WERI-Rb-1 (cell line): ENCODE results near the gene ACTMAP.

Source experiments
- DNase-seq: peaks from one replicate; pipeline ENCODE4 v3.0.0-alpha.2; 2020
- H3K27ac ChIP-seq: fragments of 250-450 bp; sonication (Bioruptor Pico); 2 replicates; pipeline ENCODE4 v1.5.1; 2020; ENCODE audit warnings: mild to moderate bottlenecking, moderate library complexity
- H3K27me3 ChIP-seq: fragments of 250-450 bp; sonication (Bioruptor Pico); 2 replicates; pipeline ENCODE4 v1.5.1; 2021; ENCODE audit warnings: mild to moderate bottlenecking, low read depth, moderate library complexity; ENCODE audit not compliant: insufficient read depth, severe bottlenecking
- H3K36me3 ChIP-seq: fragments of 250-450 bp; sonication (Bioruptor Pico); 2 replicates; pipeline ENCODE4 v1.5.1; 2020; ENCODE audit warnings: mild to moderate bottlenecking, moderate library complexity
- H3K4me3 ChIP-seq: 2 replicates; pipeline ENCODE4 v1.5.1; 2011; ENCODE audit warnings: low read depth, mild to moderate bottlenecking, control low read depth, low read length
- H3K9me3 ChIP-seq: fragments of 250-450 bp; sonication (Bioruptor Pico); 2 replicates; pipeline ENCODE4 v1.5.1; 2021; ENCODE audit warnings: mild to moderate bottlenecking, moderate library complexity; ENCODE audit not compliant: severe bottlenecking
- TF ChIP-seq, protein P1 (sequence below): IDR thresholded peaks from 2 replicates; pipeline ENCODE4 v1.5.1; 2011; ENCODE audit warnings: low read depth, mild to moderate bottlenecking, control low read depth, inconsistent platforms, low read length

ACTMAP gene

GRCh38 chr19:40758491-40758890, 8.2 kb upstream of the ACTMAP start:
- Histone ChIP-seq H3K27ac (no peak overlapping the region), H3K27me3 (no peaks in the 10 kb centered on the region), H3K36me3 (peaks cover 91% of the 10 kb centered on the region)

GRCh38 chr19:40756502-40757110, 6.3 kb upstream of the ACTMAP start:
- DNase-seq: no peak
- Histone ChIP-seq H3K4me3 (no peak overlapping the region), H3K27me3 (no peaks in the 10 kb centered on the region), H3K27ac (no peak overlapping the region), H3K36me3 (peaks cover 83% of the 10 kb centered on the region), H3K9me3 (no peaks in the 10 kb centered on the region)
- TF ChIP-seq, protein P1, sequence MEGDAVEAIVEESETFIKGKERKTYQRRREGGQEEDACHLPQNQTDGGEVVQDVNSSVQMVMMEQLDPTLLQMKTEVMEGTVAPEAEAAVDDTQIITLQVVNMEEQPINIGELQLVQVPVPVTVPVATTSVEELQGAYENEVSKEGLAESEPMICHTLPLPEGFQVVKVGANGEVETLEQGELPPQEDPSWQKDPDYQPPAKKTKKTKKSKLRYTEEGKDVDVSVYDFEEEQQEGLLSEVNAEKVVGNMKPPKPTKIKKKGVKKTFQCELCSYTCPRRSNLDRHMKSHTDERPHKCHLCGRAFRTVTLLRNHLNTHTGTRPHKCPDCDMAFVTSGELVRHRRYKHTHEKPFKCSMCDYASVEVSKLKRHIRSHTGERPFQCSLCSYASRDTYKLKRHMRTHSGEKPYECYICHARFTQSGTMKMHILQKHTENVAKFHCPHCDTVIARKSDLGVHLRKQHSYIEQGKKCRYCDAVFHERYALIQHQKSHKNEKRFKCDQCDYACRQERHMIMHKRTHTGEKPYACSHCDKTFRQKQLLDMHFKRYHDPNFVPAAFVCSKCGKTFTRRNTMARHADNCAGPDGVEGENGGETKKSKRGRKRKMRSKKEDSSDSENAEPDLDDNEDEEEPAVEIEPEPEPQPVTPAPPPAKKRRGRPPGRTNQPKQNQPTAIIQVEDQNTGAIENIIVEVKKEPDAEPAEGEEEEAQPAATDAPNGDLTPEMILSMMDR: no peak

More at GRCh38 chr19:40758491-40758890, 8.2 kb upstream of the ACTMAP start:
- DNase-seq: no peak
- no peaks in the 10 kb centered on the region for H3K9me3 ChIP-seq
- TF ChIP-seq, protein P1: no peak
- no peak overlapping the region for H3K4me3 ChIP-seq

- Histone ChIP-seq H3K36me3 (peaks cover 81% of the 10 kb centered on the region), H3K4me3 (no peak overlapping the region)
Observed at GRCh38 chr19:40755791-40756190, 5.5 kb upstream of the ACTMAP start.

DNA sequence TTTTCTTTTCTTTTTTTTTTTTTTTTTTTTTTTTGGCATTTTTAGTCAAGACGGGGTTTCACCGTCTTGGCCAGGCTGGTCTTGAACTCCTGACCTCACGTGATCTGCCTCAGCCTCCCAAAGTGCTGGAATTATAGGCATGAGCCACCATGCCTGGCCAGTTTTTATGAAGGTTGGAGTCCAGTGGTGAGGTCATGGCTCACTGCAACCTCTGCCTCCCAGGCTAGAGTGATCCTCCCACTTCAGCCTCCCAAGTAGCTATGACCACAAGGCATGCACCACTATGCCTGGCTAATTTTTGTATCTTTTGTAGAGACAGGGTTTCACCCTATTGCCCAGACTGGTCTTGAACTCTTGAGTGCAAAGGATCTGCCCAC, 5.0 kb upstream of the ACTMAP start:
- Histone ChIP-seq H3K4me3 (no peak overlapping the region), H3K36me3 (peaks cover 75% of the 10 kb centered on the region), H3K27me3 (no peaks in the 10 kb centered on the region), H3K27ac (no peak overlapping the region), H3K9me3 (no peaks in the 10 kb centered on the region)
- TF ChIP-seq, protein P1: no peak
- no peak for DNase-seq

More at GRCh38 chr19:40755791-40756190, 5.5 kb upstream of the ACTMAP start:
- TF ChIP-seq, protein P1: no peak
- no peaks in the 10 kb centered on the region for H3K27me3 ChIP-seq
- DNase-seq: no peak
- H3K9me3 ChIP-seq: no peaks in the 10 kb centered on the region
- no peak overlapping the region for H3K27ac ChIP-seq

DNA sequence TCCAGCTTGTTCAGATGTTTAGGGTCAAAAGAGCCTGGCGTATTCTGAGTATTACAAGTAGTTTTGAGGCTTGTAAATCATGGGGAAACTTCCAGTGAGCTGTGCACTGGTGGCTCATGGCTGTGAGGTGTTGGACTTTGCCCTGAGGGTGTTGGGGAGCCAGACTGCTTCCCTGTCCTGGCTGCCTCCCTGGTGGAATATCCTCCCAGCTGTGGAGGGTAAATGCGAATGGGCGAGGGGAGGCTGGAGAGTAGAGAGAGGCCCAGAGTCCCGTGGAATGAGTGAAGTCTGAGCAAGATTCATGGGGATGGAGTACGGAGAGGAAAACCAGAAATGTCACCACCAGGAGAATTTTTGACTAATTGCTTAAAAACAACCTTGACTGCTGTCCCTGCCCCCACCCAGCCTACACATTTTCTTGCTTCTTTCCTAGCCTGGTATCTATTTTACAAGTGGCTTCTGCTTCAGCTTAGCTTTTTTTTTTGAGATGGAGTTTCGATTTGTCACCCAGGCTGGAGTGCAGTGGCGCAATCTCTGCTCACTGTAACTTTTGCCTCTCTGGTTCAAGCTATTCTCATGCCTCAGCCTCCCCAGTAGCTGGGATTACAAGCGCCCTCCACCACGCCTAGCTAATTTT, 4.5 kb upstream of the ACTMAP start:
- H3K4me3 ChIP-seq: no peak overlapping the region
- no peaks in the 10 kb centered on the region for H3K27me3 ChIP-seq
- no peaks in the 10 kb centered on the region for H3K9me3 ChIP-seq
- peaks cover 70% of the 10 kb centered on the region for H3K36me3 ChIP-seq
- no peak overlapping the region for H3K27ac ChIP-seq
- TF ChIP-seq, protein P1: no peak
- no peak for DNase-seq
